Subcutaneous adipose tissue (tissue), 4 donors: ENCODE results near the gene RSRC1. TPM values are rescaled to one million over a fixed set of nuclear protein-coding genes. Genes with fewer than 3 reads are reported as not detected.

ENCODE experiments used
- total RNA-seq, 4 donors: library from RNA; depleted of rRNA; stranded (reverse); fragments of >200 nt; gene quantifications; one replicate each; pipeline ENCODE4 v1.1.0, GENCODE V29; 2016
- TF ChIP-seq, protein P1 (sequence below): fragments of 450-650 bp; IDR thresholded peaks from one replicate; pipeline ENCODE4 v1.5.1; 2016; ENCODE audit warnings: low read depth, mild to moderate bottlenecking, control low read depth, antibody characterized with exemption, moderate library complexity

RSRC1 gene
- total RNA-seq, 4 donors from 2014 or later, result 64.3 to 75.0 (median 68.4) TPM

DNA sequence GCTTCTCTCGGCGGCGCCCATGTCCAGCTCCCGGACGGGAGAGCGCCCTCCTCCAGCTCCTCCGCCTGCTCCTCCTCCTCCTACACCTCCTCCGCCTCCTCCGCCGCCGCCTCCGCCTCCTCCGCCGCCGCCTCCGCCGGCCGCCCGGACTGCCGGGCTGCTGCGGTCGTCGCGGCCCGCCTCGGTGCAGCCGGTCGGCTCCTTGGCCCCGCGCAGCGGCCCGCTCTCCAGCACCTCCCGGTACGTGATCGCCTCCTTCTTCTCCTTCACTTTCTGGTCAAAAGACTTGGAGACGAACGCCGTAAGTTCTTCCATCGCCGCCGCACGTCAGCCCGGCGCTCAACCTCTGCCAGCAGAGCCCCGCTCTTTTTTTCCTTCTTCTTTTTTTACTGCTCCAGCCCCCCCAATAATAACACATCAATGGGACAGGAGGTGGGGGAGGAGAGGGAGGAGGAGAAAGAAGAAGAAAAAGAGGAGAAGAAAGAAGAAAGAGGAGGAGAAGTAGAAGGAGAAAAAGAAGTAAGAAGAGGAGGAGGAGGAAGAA, 4.1 kb upstream of the RSRC1 start:
- TF ChIP-seq, protein P1, sequence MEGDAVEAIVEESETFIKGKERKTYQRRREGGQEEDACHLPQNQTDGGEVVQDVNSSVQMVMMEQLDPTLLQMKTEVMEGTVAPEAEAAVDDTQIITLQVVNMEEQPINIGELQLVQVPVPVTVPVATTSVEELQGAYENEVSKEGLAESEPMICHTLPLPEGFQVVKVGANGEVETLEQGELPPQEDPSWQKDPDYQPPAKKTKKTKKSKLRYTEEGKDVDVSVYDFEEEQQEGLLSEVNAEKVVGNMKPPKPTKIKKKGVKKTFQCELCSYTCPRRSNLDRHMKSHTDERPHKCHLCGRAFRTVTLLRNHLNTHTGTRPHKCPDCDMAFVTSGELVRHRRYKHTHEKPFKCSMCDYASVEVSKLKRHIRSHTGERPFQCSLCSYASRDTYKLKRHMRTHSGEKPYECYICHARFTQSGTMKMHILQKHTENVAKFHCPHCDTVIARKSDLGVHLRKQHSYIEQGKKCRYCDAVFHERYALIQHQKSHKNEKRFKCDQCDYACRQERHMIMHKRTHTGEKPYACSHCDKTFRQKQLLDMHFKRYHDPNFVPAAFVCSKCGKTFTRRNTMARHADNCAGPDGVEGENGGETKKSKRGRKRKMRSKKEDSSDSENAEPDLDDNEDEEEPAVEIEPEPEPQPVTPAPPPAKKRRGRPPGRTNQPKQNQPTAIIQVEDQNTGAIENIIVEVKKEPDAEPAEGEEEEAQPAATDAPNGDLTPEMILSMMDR, result no peak

DNA sequence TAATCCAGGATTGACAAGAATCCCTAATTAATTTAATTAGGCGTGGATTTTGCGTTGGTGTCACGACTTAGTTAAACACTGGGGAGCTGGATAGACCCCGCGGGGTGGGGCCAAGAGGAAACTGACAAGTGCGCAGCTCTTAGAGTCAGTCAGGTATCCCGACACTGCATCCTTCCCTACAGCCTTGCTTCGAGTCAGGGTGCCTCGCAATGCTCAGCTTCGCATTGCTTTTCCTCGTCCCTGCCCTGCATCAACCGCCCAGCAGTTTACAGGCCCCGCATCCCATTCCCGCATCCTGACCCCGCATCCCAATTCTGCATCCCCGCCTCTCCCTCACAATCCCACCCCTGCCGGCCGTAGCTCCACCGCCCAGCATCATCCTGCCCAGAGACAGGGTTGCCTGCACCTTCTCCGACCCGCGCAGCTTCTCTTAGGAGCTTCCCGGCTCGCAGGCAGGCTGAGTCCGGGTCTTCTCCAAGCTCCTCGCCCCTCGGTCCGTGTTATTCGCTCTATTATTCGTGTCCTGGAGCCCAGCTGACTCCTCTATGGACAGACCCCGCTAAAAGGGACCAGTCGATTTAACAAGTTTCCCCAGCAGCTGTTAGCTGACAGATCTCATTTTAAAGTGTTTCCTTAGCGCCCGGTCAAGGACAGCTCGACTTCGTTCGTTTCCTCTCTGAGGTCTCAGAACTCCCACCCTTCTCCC, 3.0 kb upstream of the RSRC1 start:
- TF ChIP-seq, protein P1, result no peak

DNA sequence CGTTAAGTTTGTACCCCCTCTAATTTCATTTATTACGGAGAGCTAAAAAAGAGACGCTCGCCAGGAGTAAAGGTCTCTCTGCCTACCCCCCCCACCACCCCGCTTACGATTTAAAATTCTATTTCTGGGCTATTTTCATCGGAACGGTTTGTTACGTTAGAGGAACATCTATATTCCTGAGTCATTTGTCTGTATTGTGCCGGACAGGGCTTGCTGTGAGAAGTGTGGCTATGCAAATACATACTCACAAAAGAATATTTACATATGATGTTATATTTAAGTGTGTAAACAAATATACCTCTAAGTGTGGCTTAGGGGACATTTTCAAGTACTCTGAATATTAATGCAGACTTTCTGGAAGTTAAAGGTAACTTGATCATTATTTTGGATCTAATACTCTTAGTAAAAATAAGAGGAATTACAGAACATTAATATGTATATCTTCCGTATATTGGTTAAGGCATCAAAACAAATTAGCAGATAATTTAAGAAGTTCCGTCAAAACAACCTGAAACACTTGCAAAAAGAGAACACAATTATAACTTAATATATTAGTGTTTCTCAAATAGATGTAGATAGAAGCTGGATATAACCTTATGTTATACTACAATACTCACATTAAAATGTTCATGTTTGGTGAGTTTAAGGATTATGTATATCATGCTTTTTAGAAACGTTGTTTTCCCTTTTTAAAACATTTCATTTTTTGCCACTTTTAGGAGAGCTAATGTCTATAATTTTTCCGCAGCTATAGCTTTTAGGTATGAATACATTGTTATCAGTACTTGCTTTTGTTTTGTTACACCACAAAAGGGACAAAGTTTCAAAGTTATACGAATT, 2.1 kb upstream of the RSRC1 start:
- TF ChIP-seq, protein P1, result no peak

DNA sequence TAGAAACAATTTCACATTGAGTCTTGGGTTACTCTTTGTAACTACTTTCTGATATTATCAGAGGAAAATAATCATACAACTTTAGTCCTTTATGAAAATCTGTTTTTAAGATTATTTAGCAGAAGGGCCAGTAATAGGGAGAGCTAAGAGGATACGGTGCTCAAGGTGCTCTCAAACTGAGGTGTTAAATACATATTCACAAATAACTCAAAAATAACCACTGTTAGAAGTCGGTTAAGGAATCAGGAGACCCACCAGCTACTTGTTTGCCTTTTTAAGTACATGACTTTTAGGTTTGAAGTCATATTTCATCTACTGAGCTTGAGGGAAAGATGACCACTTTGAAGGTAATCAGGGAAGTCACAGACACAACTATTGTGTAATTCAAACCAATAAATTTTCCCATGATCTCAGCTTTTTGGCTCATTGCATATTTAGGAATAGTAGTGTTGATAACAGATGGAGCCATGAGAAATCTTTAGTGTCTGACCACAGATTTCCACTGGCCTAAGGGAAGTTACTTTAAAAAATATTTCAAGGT, 1.4 kb upstream of the RSRC1 start:
- TF ChIP-seq, protein P1, result no peak

DNA sequence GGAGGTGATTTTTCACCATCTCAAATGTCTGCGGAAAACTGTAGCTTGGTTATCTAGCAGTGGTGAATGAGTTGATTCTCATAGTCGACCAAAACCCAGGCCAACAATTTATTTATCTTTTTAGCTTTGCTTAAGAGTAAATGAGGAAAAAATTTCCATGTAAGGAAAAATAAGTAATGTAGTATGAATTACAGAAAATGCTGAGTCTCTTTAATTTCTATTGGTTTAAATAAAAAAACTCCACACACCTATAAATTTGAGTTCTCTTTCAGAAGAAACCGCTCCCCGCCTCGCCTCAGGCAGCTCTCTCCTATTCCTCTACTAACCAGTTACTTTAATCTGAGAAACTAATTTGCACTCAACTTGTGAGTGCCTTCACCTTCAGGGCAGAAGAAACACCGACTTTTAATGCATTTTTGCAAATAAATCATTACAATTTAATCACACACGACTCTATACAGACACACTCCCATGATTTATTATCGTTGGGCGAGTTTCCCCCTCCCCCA, 540 bp upstream of the RSRC1 start:
- TF ChIP-seq, protein P1, result no peak

DNA sequence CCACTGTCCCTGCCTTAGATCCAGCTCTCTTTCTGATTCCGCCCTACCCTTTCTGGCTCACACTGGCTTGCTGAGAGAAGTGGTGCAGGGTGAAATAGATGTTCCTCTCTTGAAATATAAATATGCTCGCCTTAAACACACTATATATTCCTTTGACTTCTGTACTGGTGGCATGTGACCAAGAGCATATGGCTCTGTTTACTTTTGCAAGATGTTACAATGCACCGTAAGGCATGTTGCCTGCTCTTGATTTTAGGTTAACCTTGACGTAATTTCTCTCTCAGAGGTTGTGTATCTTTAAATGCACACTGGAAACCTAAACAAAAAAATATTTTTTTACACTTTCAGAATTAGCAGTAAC, 749 bp downstream of the RSRC1 start:
- TF ChIP-seq, protein P1, result no peak

DNA sequence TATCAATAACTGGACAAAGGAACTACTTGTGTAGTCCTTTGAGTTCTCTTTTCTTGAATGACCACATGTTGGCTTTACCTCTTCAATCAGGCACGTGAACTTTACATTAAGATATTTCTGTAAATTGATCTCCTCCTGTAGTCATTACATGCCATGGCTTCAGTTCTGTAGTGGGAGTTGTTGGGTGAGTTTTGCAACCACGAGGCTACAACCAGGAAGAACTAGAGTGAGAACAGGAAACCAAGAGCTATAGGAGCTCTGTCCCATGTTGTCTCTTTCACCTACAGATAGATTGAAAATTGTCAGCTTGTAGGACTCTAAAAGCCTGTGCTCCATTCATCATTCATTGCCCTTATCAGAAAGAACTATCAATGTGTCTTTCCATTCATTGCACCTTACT, 2.0 kb downstream of the RSRC1 start:
- TF ChIP-seq, protein P1, result no peak
